ENCODE data around the gene CLASP2.
"Not testable (repeated sequence)": the region's sequence is repeated elsewhere in the genome, so short reads cannot be mapped to it uniquely, and the experiment has no call there.

CLASP2 gene

GRCh38 chr3:33690341-33690740 is 27.7 kb downstream of the CLASP2 start:
- DNase-seq (ENCODE audit: low read depth in 1 of 2, low spot score in 1 of 2) = no peak

DNA sequence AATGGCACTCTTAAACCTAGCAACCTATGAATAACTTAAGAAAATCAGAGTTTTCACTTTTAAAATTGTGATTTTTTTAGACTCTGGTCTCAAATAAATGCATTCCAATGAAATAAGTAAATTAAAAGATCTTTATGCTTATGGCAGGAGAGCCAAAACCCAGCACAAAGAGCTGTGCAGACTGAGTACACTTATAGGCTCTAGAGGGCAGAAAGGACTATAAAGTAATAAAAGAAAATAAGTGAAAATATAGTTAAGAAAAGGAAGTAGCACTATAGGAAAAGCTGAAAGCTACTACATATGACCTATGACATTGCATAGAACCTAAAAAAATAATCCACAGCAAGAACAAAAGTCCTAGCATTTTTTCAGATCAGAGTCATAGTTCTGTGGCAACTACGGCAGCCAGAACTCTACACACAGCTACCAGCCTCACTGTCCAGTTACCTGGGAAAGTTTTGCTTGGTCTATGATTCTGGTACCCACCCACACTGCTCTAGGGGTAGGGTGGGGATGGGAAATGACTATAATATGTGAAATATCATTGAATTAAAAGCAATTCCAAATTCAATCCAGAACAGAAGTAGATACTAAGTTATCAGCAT is 30.5 kb downstream of the CLASP2 start:
- DNase-seq (ENCODE audit: low read depth in 1 of 2, low spot score in 1 of 2) = no peak

GRCh38 chr3:33682770-33683169 is 35.3 kb downstream of the CLASP2 start:
- no peak for DNase-seq (ENCODE audit: low read depth in 1 of 2, low spot score in 1 of 2)

- no peak for DNase-seq (ENCODE audit: low read depth in 1 of 2, low spot score in 1 of 2)
Measured at GRCh38 chr3:33681667-33682066, 36.4 kb downstream of the CLASP2 start.

GRCh38 chr3:33678073-33678472 is 40.0 kb downstream of the CLASP2 start:
- no peak for DNase-seq (ENCODE audit: low read depth in 1 of 2, low spot score in 1 of 2)

DNA sequence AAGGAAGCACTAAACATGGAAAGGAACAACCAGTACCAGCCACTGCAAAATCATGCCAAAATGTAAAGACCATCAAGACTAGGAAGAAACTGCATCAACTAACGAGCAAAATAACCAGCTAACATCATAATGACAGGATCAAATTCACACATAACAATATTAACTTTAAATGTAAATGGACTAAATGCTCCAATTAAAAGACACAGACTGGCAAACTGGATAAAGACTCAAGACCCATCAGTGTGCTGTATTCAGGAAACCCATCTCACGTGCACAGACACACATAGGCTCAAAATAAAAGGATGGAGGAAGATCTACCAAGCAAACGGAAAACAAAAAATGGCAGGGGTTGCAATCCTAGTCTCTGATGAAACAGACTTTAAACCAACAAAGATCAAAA is 44.6 kb downstream of the CLASP2 start:
- DNase-seq (ENCODE audit: low read depth in 1 of 2, low spot score in 1 of 2) = not testable (repeated sequence)

GRCh38 chr3:33668618-33669017 is 49.4 kb downstream of the CLASP2 start:
- DNase-seq (ENCODE audit: low read depth in 1 of 2, low spot score in 1 of 2) = no peak

GRCh38 chr3:33665294-33665693 is 52.8 kb downstream of the CLASP2 start:
- no peak for DNase-seq (ENCODE audit: low read depth in 1 of 2, low spot score in 1 of 2)

DNA sequence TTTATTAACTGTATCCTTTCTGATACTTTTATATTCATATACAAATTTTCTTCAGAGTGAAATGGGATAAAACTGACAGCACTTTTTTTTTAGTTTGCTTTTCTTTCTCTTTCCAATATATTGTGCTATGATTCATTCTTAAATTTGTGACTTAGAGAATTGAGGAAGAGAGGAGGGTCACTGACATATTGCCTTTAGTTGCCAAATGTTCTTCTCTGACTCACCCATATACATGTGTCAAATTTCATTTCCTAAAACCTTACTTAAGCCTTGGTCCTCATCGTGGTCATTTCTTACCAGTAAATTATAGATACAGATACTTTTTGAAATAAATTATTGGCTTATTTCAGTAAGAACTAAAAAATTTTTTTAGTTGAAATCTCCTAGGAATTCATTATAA is 53.9 kb downstream of the CLASP2 start:
- DNase-seq (ENCODE audit: low read depth in 1 of 2, low spot score in 1 of 2) = no peak

GRCh38 chr3:33663042-33663441 is 55.0 kb downstream of the CLASP2 start:
- no peak for DNase-seq (ENCODE audit: low read depth in 1 of 2, low spot score in 1 of 2)

GRCh38 chr3:33659856-33660434 is 58.1 kb downstream of the CLASP2 start:
- no peak for DNase-seq (ENCODE audit: low read depth in 1 of 2, low spot score in 1 of 2)

- DNase-seq (ENCODE audit: low read depth in 1 of 2, low spot score in 1 of 2) = no peak
Measured at GRCh38 chr3:33658991-33659848, 58.8 kb downstream of the CLASP2 start.

GRCh38 chr3:33658621-33658990 is 59.4 kb downstream of the CLASP2 start:
- no peak for DNase-seq (ENCODE audit: low read depth in 1 of 2, low spot score in 1 of 2)

DNA sequence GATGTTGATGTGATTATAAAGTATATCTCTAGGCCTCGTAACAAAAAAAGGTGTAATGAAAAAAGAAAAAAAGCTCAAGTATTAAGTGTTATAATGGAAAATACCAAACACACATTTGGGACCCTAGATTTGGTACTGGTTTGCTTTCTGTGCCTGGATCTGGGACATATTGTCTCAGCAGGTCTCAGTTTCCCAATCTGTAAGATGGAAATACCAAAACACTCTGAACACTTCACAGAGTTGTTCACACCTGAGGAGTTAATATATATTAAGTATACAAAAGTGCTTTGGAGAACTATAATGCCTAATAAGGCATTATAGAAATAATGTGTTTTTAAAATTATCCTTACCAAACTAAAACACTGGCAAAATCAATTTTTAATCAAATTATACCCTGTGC is 60.0 kb downstream of the CLASP2 start:
- no peak for DNase-seq (ENCODE audit: low read depth in 1 of 2, low spot score in 1 of 2)

- DNase-seq (ENCODE audit: low read depth in 1 of 2, low spot score in 1 of 2) = no peak
Measured at GRCh38 chr3:33652736-33653135, 65.3 kb downstream of the CLASP2 start.

DNA sequence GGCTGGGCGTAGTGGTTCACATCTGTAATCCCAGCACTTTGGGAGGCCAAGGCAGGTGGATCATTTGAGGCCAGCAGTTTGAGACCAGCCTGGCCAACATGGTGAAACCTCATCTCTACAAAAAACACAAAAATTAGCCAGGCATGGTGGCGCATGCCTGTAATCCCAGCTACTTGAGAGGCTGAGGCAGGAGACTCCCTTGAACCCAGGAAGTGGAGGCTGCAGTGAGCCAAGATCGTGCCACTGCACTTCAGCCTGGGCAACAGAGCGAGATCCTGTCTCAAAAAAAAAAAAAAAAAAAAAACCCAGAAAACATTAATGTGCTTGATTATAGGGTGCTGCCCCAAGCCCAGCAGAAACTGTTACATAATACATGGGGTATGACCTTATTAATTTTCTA is 67.0 kb downstream of the CLASP2 start:
- not testable (repeated sequence) for DNase-seq (ENCODE audit: low read depth in 1 of 2, low spot score in 1 of 2)

- no peak for DNase-seq (ENCODE audit: low read depth in 1 of 2, low spot score in 1 of 2)
Measured at GRCh38 chr3:33650495-33650894, 67.6 kb downstream of the CLASP2 start.

GRCh38 chr3:33648793-33649192 is 69.3 kb downstream of the CLASP2 start:
- no peak for DNase-seq (ENCODE audit: low read depth in 1 of 2, low spot score in 1 of 2)

GRCh38 chr3:33646406-33646805 is 71.6 kb downstream of the CLASP2 start:
- DNase-seq (ENCODE audit: low read depth in 1 of 2, low spot score in 1 of 2) = no peak

- no peak for DNase-seq (ENCODE audit: low read depth in 1 of 2, low spot score in 1 of 2)
Measured at GRCh38 chr3:33645060-33645647, 72.9 kb downstream of the CLASP2 start.

GRCh38 chr3:33644582-33644981 is 73.5 kb downstream of the CLASP2 start:
- DNase-seq (ENCODE audit: low read depth in 1 of 2, low spot score in 1 of 2) = no peak

DNA sequence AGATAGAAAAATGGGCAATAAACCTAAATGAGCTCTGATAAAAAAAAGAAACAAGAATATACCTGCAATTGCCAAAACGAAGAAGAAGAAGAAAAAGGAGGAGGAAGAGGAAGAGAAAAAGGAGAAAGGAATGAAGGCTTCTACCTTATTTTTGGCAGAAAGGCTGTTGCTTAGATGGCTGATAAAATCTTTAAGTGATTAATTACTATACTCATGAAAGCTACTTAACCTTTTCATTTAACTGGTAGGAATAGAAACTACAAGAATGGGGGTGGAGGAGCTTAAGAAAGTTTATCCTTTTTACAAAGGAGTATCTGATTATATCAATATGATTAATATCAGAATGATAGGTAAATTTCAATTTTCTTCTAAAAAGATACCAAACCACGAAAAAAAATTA is 75.2 kb downstream of the CLASP2 start:
- no peak for DNase-seq (ENCODE audit: low read depth in 1 of 2, low spot score in 1 of 2)

Measured in activated T-helper 1 cell treated with anti-CD3 and anti-CD28 coated beads, Interleukin-2, amount 50 U/mL, for 16 hours (primary cell).